ENCODE results near the gene CGN. TPM values are rescaled to one million over a fixed set of nuclear protein-coding genes. Genes with fewer than 3 reads are reported as not detected.

Gene CGN
- total and polyA plus RNA-seq, 2 experiments from 2014 or later = 11.8 to 37.0 TPM

DNA sequence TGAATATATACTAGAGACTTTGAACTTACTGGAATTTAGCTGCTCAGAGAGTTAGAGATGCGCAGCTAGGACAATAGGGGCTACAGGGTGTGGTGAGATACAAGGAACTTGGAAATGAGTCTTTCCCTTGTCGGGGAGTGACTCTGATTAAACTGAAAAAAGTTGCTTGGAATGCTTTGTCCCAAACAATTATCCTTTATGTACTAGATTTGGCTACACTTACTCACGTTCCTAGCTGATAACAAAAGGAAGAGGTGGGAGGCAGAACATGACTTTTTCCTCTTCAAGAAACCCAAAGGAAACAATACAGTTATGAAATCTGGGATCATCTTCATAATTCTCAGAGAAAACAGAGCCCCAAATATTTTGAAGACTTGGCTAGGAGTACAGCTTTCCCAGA is 6.9 kb upstream of the CGN start:
- ATAC-seq = no peak
- Histone ChIP-seq H2AFZ (no peak overlapping the region), H3K79me2 (replicated peaks; ENCODE audit: insufficient read depth) (no peaks in the 10 kb centered on the region), H3K27me3 (ENCODE audit: insufficient read depth) (no peaks in the 10 kb centered on the region), H4K20me1 (replicated peaks; ENCODE audit: insufficient read depth) (no peaks in the 10 kb centered on the region), H3K9me2 (ENCODE audit: insufficient read depth) (no peaks in the 10 kb centered on the region), H3K27ac (ENCODE audit: low read depth) (no peak overlapping the region), H3F3A (replicated peaks; ENCODE audit: low read depth) (peaks cover 4% of the 10 kb centered on the region; the same call in 1 of the 2 replicates), H3K36me3 (ENCODE audit: insufficient read depth) (no peaks in the 10 kb centered on the region), H3K4me3 (no peak overlapping the region), H3K4me2 (no peak overlapping the region), H3K4me1 (ENCODE audit: insufficient read depth) (no peaks in the 10 kb centered on the region)
- H3K27me3 Mint-ChIP-seq (ENCODE audit: insufficient read depth, low read depth, poor library complexity) = peaks cover 4% of the 10 kb centered on the region
- no peaks in the 10 kb centered on the region for H3K9me3 Mint-ChIP-seq
- no peak for DNase-seq (ENCODE audit: low spot score)
- no peak overlapping the region for H3K4me3 Mint-ChIP-seq
- H3K36me3 Mint-ChIP-seq (ENCODE audit: low read depth) = no peaks in the 10 kb centered on the region
- TF ChIP-seq CREB1 (CRISPR knock-in tag; IDR thresholded peaks at IDR 0.05; ENCODE audit: low read depth) = no peak
- TF ChIP-seq NANOG (IDR thresholded peaks at IDR 0.05; ENCODE audit: borderline replicate concordance) = no peak
- TF ChIP-seq, protein P1, sequence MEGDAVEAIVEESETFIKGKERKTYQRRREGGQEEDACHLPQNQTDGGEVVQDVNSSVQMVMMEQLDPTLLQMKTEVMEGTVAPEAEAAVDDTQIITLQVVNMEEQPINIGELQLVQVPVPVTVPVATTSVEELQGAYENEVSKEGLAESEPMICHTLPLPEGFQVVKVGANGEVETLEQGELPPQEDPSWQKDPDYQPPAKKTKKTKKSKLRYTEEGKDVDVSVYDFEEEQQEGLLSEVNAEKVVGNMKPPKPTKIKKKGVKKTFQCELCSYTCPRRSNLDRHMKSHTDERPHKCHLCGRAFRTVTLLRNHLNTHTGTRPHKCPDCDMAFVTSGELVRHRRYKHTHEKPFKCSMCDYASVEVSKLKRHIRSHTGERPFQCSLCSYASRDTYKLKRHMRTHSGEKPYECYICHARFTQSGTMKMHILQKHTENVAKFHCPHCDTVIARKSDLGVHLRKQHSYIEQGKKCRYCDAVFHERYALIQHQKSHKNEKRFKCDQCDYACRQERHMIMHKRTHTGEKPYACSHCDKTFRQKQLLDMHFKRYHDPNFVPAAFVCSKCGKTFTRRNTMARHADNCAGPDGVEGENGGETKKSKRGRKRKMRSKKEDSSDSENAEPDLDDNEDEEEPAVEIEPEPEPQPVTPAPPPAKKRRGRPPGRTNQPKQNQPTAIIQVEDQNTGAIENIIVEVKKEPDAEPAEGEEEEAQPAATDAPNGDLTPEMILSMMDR (conservative IDR thresholded peaks at IDR 0.05; ENCODE audit: low read depth in 2 of 2) = no peak
- TF ChIP-seq POLR2AphosphoS5 (IDR thresholded peaks at IDR 0.05; ENCODE audit: low read depth) = no peak
- no peak for TF ChIP-seq STAT1 (IDR thresholded peaks at IDR 0.05; ENCODE audit: unreplicated experiment)
- TF ChIP-seq EZH2 (IDR thresholded peaks at IDR 0.05; ENCODE audit: low read depth, unreplicated experiment) = no peak
- no peak overlapping the region for H3K27ac Mint-ChIP-seq
- H3K4me1 Mint-ChIP-seq = 0 out of 3 replicates have a peak, but pooled peaks cover 2% of the 10 kb centered on the region

DNA sequence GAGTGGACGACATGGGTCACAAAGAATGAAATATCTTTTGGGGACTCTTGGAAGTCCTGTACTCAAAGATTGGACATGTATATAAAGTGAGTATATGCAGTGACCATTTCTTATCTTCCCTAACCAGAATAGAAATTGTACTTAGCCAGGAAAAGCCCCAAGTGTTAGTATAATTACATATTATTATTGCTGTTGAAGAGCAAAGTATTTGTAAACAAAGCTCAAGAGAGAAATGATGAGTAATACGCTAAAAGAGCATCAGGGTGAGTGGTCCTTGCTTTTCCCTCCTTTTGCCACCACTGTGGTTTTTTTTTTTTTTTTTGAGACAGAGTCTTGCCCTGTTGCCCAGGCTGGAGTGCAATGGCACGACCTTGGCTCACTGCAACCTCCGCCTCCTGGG is 6.4 kb upstream of the CGN start:
- Mint-ChIP-seq H3K36me3 (ENCODE audit: low read depth) (no peaks in the 10 kb centered on the region), H3K9me3 (no peaks in the 10 kb centered on the region), H3K27me3 (ENCODE audit: insufficient read depth, low read depth, poor library complexity) (peaks cover 4% of the 10 kb centered on the region), H3K27ac (no peak overlapping the region), H3K4me3 (no peak overlapping the region), H3K4me1 (0 out of 3 replicates have a peak, but pooled peaks cover 2% of the 10 kb centered on the region)
- DNase-seq (ENCODE audit: low spot score) = no peak
- Histone ChIP-seq H4K20me1 (replicated peaks; ENCODE audit: insufficient read depth) (no peaks in the 10 kb centered on the region), H3K4me1 (ENCODE audit: insufficient read depth) (0 out of 2 replicates have a peak, but pooled peaks cover 3% of the 10 kb centered on the region), H3K4me3 (no peak overlapping the region), H3K27me3 (ENCODE audit: insufficient read depth) (no peaks in the 10 kb centered on the region), H3F3A (replicated peaks; ENCODE audit: low read depth) (peaks cover 8% of the 10 kb centered on the region; the same call in 1 of the 2 replicates), H3K4me2 (no peak overlapping the region), H3K27ac (ENCODE audit: low read depth) (no peak overlapping the region), H3K9me2 (ENCODE audit: insufficient read depth) (no peaks in the 10 kb centered on the region), H3K79me2 (replicated peaks; ENCODE audit: insufficient read depth) (no peaks in the 10 kb centered on the region), H3K36me3 (ENCODE audit: insufficient read depth) (no peaks in the 10 kb centered on the region), H2AFZ (no peak overlapping the region)
- ATAC-seq = no peak
- TF ChIP-seq ZNF331 (CRISPR knock-in tag; IDR thresholded peaks at IDR 0.05; ENCODE audit: low read depth) (no peak), ZNF114 (CRISPR knock-in tag; IDR thresholded peaks at IDR 0.05) (no peak), POLR2AphosphoS5 (IDR thresholded peaks at IDR 0.05; ENCODE audit: low read depth) (no peak), STAT1 (IDR thresholded peaks at IDR 0.05; ENCODE audit: unreplicated experiment) (no peak), JUNB (IDR thresholded peaks at IDR 0.05; ENCODE audit: unreplicated experiment) (no peak), NANOG (IDR thresholded peaks at IDR 0.05; ENCODE audit: borderline replicate concordance) (no peak), EZH2 (IDR thresholded peaks at IDR 0.05; ENCODE audit: low read depth, unreplicated experiment) (no peak), EZH2phosphoT487 (IDR thresholded peaks at IDR 0.05; ENCODE audit: unreplicated experiment) (no peak), CREB1 (CRISPR knock-in tag; IDR thresholded peaks at IDR 0.05; ENCODE audit: low read depth) (no peak)
- TF ChIP-seq, protein P1 (conservative IDR thresholded peaks at IDR 0.05; ENCODE audit: low read depth in 2 of 2) = no peak
- TF ChIP-seq, protein P2, sequence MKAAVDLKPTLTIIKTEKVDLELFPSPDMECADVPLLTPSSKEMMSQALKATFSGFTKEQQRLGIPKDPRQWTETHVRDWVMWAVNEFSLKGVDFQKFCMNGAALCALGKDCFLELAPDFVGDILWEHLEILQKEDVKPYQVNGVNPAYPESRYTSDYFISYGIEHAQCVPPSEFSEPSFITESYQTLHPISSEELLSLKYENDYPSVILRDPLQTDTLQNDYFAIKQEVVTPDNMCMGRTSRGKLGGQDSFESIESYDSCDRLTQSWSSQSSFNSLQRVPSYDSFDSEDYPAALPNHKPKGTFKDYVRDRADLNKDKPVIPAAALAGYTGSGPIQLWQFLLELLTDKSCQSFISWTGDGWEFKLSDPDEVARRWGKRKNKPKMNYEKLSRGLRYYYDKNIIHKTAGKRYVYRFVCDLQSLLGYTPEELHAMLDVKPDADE (IDR thresholded peaks at IDR 0.05) = no peak

Measured in GM23338 (cell line).